ENCODE measurements around the gene PMP22. TPM values are rescaled to one million over a fixed set of nuclear protein-coding genes. Genes with fewer than 3 reads are reported as not detected.

The PMP22 gene
- total RNA-seq, 2 experiments from 2014 or later = 0.16 TPM; not detected in 1

- intact Hi-C loops (cut with DNase I, micrococcal nuclease) = no loop called here
- no peak for ATAC-seq
- ChIA-PET CTCF (no interaction called here), POLR2A (no interaction called here)
- Mint-ChIP-seq H3K9me3 (ENCODE audit: low read depth) (no peaks in the 10 kb centered on the region), H3K4me1 (no peaks in the 10 kb centered on the region), H3K36me3 (ENCODE audit: low read depth) (no peaks in the 10 kb centered on the region), H3K27me3 (peaks cover 24% of the 10 kb centered on the region), H3K4me3 (no peak overlapping the region), H3K27ac (no peak overlapping the region)
- no peak for DNase-seq
Measured at GRCh38 chr17:15290605-15291004, 25.5 kb upstream of the PMP22 start.

DNA sequence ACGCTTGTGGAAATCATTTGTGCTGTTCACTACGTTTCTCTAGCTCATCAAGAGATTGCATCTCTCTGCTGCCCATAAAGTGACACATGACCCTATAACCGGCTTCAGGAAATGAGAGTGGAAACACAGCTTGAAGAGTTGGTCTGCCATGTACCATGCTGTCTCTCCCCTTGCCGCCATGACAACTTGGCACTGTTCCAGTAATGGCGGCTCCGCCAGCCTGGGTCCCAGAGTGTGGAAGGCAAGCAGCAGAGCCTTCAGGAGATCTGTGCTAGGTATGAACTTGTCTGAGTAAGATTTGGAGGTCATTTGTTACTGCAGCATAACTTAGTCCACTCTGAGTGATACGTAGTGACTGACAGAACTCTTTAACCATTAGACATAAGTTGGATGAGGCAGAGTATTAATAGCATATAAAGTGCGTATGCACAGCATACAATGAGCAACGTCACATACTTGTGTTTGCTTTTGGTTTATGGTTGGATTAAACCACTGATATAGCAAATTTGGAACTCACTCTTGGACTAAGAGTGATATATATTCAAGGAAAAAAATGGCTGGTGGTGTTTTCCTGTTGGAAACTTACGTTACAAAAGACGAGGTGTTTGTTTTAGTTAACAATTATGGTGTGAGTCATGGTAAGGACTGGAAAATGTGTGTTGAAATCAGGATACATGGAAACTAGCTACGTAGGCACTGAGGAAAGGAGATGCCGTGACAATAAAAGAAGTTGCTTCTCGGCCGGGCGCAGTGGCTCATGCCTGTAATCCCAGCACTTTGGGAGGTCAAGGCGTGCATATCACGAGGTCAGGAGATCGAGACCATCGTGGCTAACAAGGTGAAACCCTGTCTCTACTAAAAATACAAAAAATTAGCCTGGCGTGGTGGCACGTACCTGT, 24.4 kb upstream of the PMP22 start:
- H3K4me3 Mint-ChIP-seq = no peak overlapping the region
- no peak for ATAC-seq
- CTCF ChIA-PET = no interaction called here
- intact Hi-C loops (cut with DNase I, micrococcal nuclease) = no loop called here
- H3K27me3 Mint-ChIP-seq = peaks cover 27% of the 10 kb centered on the region
- POLR2A ChIA-PET = no interaction called here
- H3K27ac Mint-ChIP-seq = no peak overlapping the region
- no peaks in the 10 kb centered on the region for H3K36me3 Mint-ChIP-seq (ENCODE audit: low read depth)
- no peaks in the 10 kb centered on the region for H3K9me3 Mint-ChIP-seq (ENCODE audit: low read depth)
- no peaks in the 10 kb centered on the region for H3K4me1 Mint-ChIP-seq
- no peak for DNase-seq

DNA sequence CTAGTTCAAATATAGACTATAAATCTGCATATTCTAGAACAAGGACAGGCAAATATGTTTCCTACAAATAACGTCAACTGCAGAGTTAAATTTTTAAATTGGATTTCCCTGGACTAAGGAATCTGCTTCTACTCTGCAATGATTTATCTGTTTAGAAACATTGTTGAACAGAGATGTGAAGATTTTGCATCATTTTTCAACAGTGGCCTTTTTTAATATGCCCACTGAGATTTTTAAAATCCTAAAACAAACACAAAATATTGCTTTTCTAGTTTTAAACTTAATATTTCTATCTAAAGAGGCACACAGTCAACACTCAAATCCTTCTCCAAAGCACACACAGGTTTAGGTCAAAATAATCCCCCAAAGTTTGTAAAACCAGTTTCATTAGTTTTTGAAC, 23.7 kb upstream of the PMP22 start:
- ATAC-seq (no peak), DNase-seq (no peak)
- ChIA-PET CTCF (no interaction called here), POLR2A (no interaction called here)
- no peaks in the 10 kb centered on the region for H3K4me1 Mint-ChIP-seq
- peaks cover 32% of the 10 kb centered on the region for H3K27me3 Mint-ChIP-seq
- no peaks in the 10 kb centered on the region for H3K9me3 Mint-ChIP-seq (ENCODE audit: low read depth)
- H3K36me3 Mint-ChIP-seq (ENCODE audit: low read depth) = no peaks in the 10 kb centered on the region
- intact Hi-C loops (cut with DNase I, micrococcal nuclease) = no loop called here
- no peak overlapping the region for H3K27ac Mint-ChIP-seq
- H3K4me3 Mint-ChIP-seq = no peak overlapping the region

DNA sequence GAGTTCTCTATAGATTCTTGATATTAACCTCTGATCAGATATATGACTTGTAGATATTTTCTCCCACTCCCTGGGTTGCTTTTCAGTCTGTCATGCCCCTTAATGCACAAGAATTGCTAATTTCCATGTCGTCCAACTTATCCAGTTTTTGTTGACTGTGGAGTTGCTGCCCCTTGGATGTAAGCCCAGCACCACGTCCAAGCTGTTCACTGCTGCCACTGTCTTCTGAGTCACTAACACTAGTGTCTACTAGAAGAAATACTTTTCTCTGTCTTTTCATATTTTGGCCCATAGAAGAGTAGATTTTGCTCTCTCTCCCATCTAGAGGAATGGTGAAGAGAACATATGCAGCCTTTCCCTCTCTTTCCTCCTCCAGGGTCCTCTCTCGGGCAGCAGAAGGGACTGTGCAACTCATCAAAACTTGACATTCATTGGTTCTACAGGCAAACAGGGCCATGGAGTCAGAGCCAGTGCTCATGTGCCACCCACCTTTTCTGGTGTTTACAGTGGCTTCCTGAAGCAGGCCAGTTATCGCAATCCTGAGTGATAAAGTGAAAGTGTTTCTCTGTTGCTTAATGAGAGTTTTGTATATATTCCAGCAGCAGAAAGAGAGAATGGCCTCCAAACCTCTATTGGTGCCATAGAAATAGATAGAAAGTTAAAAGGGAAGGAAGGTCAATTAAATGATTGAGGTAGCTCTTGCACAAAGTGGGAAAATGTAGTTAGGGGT, 22.6 kb upstream of the PMP22 start:
- intact Hi-C loops (cut with DNase I, micrococcal nuclease) = no loop called here
- H3K27me3 Mint-ChIP-seq = peaks cover 43% of the 10 kb centered on the region

GRCh38 chr17:15285466-15285865, 20.3 kb upstream of the PMP22 start:
- no peak overlapping the region for H3K4me3 Mint-ChIP-seq
- ChIA-PET CTCF (no interaction called here), POLR2A (no interaction called here)
- H3K27ac Mint-ChIP-seq = no peak overlapping the region
- no peaks in the 10 kb centered on the region for H3K9me3 Mint-ChIP-seq (ENCODE audit: low read depth)
- peaks cover 7% of the 10 kb centered on the region for H3K4me1 Mint-ChIP-seq
- no peak for DNase-seq
- intact Hi-C loops (cut with DNase I, micrococcal nuclease) = no loop called here
- H3K27me3 Mint-ChIP-seq = peaks cover 49% of the 10 kb centered on the region
- no peaks in the 10 kb centered on the region for H3K36me3 Mint-ChIP-seq (ENCODE audit: low read depth)
- no peak for ATAC-seq

More for the DNA sequence above, 22.6 kb upstream of the PMP22 start:
- ChIA-PET CTCF (no interaction called here), POLR2A (no interaction called here)
- no peak overlapping the region for H3K27ac Mint-ChIP-seq
- no peak overlapping the region for H3K4me3 Mint-ChIP-seq
- H3K9me3 Mint-ChIP-seq (ENCODE audit: low read depth) = no peaks in the 10 kb centered on the region
- no peaks in the 10 kb centered on the region for H3K36me3 Mint-ChIP-seq (ENCODE audit: low read depth)
- H3K4me1 Mint-ChIP-seq = peaks cover under 1% of the 10 kb centered on the region
- no peak for ATAC-seq
- DNase-seq = no peak

GRCh38 chr17:15284537-15284936, 19.4 kb upstream of the PMP22 start:
- peaks cover 44% of the 10 kb centered on the region for H3K27me3 Mint-ChIP-seq
- intact Hi-C loops (cut with DNase I, micrococcal nuclease) = no loop called here
- H3K27ac Mint-ChIP-seq = no peak overlapping the region

DNA sequence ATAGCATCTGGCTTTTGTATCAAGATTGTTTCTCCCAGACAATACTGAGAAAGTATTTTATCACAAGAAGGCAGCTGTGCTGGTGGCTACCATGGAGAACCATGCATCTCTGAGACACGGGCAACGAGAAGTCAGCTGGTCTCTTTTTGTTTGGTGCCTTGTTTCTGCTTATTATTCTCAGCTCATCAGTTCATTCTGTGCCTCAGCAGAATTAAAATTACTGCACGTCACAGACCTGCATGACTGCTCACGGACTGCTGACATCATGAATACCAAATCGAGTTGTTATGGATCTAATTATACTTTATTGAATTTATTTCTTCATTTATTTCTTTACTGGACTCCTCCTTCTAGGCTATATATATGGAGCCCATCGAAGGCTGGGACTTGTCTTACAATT, 19.0 kb upstream of the PMP22 start:
- ATAC-seq (no peak), DNase-seq (no peak)
- ChIA-PET POLR2A (no interaction called here), CTCF (interaction anchor here (0.7 to 1.2 kb wide), 2 partner anchors 26 to 222 kb away, joined by 3 read pairs; no protein-coding TSS in a partner anchor)
- Mint-ChIP-seq H3K27ac (no peak overlapping the region), H3K9me3 (ENCODE audit: low read depth) (no peaks in the 10 kb centered on the region), H3K27me3 (peaks cover 43% of the 10 kb centered on the region), H3K4me3 (no peak overlapping the region), H3K36me3 (ENCODE audit: low read depth) (no peaks in the 10 kb centered on the region), H3K4me1 (peaks cover 7% of the 10 kb centered on the region)
- intact Hi-C loops (cut with DNase I, micrococcal nuclease) = no loop called here

More at GRCh38 chr17:15284537-15284936, 19.4 kb upstream of the PMP22 start:
- DNase-seq (no peak), ATAC-seq (no peak)
- no peaks in the 10 kb centered on the region for H3K36me3 Mint-ChIP-seq (ENCODE audit: low read depth)
- peaks cover 7% of the 10 kb centered on the region for H3K4me1 Mint-ChIP-seq
- H3K4me3 Mint-ChIP-seq = no peak overlapping the region
- ChIA-PET POLR2A (no interaction called here), CTCF (interaction anchor here (0.7 to 1.2 kb wide), 2 partner anchors 27 to 222 kb away, joined by 3 read pairs; no protein-coding TSS in a partner anchor)
- H3K9me3 Mint-ChIP-seq (ENCODE audit: low read depth) = no peaks in the 10 kb centered on the region

- H3K4me3 Mint-ChIP-seq = no peak overlapping the region
- POLR2A ChIA-PET = interaction anchor here (0.5 kb wide), 1 partner anchor 69 kb away, joined by 3 read pairs; no protein-coding TSS in a partner anchor
- DNase-seq = peak; percentile 20
- peaks cover 34% of the 10 kb centered on the region for H3K27me3 Mint-ChIP-seq
- intact Hi-C loops (cut with DNase I, micrococcal nuclease) = no loop called here
- H3K9me3 Mint-ChIP-seq (ENCODE audit: low read depth) = no peaks in the 10 kb centered on the region
- peak; percentile 64 for ATAC-seq
- CTCF ChIA-PET = interaction anchor here (1.6 kb wide), 1 partner anchor 15 kb away, joined by 4 read pairs; no protein-coding TSS in a partner anchor
- peaks cover 7% of the 10 kb centered on the region for H3K4me1 Mint-ChIP-seq
- no peak overlapping the region for H3K27ac Mint-ChIP-seq
- no peaks in the 10 kb centered on the region for H3K36me3 Mint-ChIP-seq (ENCODE audit: low read depth)
Measured at GRCh38 chr17:15281909-15282308, 16.8 kb upstream of the PMP22 start.

DNA sequence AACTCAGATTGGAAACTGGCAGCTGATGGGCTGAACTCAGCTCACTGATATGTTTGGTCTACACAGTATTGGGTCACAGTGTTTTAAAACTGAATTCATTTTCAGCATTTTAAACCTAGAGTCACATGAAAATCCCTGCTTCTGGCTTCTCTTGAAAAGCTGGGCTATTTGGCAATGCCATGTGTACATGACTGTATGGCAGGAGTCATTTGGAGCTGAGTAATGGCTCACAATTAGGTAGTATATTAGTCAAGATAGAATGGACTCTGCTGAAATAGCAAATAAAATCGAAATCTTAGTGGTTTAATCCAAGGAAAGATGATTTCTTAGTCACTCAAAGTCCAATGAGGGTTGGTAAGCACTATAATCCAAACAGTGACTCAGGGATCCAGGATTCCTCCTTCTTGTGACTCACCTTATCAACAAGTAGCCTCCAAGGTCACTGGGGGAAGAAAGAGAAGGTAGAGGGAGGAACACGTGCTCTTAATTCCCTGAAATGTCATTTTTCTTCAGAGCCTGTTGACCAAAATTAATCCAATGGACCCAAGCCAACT, 13.9 kb upstream of the PMP22 start:
- CTCF ChIA-PET = no interaction called here
- intact Hi-C loops (cut with DNase I, micrococcal nuclease) = no loop called here
- POLR2A ChIA-PET = no interaction called here
- ATAC-seq (peak; percentile 23), DNase-seq (no peak)
- Mint-ChIP-seq H3K36me3 (ENCODE audit: low read depth) (no peaks in the 10 kb centered on the region), H3K4me3 (no peak overlapping the region), H3K27ac (no peak overlapping the region), H3K4me1 (peaks cover 7% of the 10 kb centered on the region), H3K27me3 (peaks cover 27% of the 10 kb centered on the region), H3K9me3 (ENCODE audit: low read depth) (peaks cover 3% of the 10 kb centered on the region)

DNA sequence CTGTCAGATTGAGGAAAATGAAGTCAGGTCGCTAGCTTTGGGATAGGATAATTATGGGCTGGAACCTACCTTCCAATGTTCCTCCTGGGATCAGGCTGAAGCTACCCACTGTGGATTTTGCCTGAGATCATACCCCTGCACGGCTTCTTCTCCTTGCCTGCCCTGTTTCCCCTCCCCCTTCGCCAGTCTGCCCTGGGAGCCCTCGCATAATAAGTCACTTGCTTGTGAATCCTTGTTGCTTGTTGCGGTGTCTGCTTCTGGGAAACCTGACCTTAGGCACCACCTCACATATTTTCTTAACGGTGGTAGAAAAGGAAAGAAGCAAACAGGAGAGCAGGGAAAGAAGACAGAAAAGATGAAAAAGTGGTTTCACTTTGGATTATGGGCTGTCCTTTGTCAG, 13.3 kb upstream of the PMP22 start:
- Mint-ChIP-seq H3K36me3 (ENCODE audit: low read depth) (no peaks in the 10 kb centered on the region), H3K27me3 (peaks cover 20% of the 10 kb centered on the region), H3K9me3 (ENCODE audit: low read depth) (peaks cover 3% of the 10 kb centered on the region), H3K4me1 (peaks cover 7% of the 10 kb centered on the region), H3K4me3 (no peak overlapping the region), H3K27ac (no peak overlapping the region)
- CTCF ChIA-PET = no interaction called here
- no peak for ATAC-seq
- POLR2A ChIA-PET = no interaction called here
- no peak for DNase-seq
- intact Hi-C loops (cut with DNase I, micrococcal nuclease) = no loop called here

DNA sequence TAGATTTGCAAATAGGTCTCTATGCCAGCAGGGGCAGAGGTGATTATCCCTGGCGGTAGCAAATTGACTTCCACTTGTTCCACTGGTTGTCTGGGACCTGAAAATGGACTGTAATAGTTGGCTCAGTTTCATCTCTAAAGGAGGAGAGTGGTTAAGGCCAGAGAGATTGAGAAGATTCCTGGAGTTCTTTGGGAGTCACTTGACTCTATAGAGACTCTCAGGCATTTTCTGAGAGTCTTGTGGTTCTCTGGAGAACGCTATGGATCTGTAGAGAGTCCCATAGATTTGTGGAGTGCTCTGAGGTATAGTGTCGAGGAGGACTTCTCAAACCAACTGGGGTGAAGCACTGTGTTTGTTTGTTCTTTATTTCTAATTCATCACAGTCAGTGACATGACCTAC, 8.9 kb upstream of the PMP22 start:
- ATAC-seq (no peak), DNase-seq (no peak)
- Mint-ChIP-seq H3K9me3 (ENCODE audit: low read depth) (peaks cover 3% of the 10 kb centered on the region), H3K4me1 (peaks cover 6% of the 10 kb centered on the region), H3K27ac (no peak overlapping the region), H3K36me3 (ENCODE audit: low read depth) (no peaks in the 10 kb centered on the region), H3K4me3 (no peak overlapping the region), H3K27me3 (peaks cover 4% of the 10 kb centered on the region)
- POLR2A ChIA-PET = no interaction called here
- CTCF ChIA-PET = interaction anchor here (1.1 kb wide), 1 partner anchor 229 kb away, joined by 6 read pairs; no protein-coding TSS in a partner anchor
- intact Hi-C loops (cut with DNase I, micrococcal nuclease) = no loop called here

Data from activated CD4-positive, alpha-beta T cell treated with anti-CD3 and anti-CD28 coated beads for 36 hours (primary cell).